Epithelial cell of esophagus (primary cell): ENCODE results near the gene FARS2.

Source experiments
- DNase-seq: peaks from one replicate; pipeline ENCODE4 v3.0.0; 2010; ENCODE audit warnings: low read depth
- H3K4me3 ChIP-seq: 2 replicates; pipeline ENCODE4 v1.5.1; 2011; ENCODE audit warnings: mild to moderate bottlenecking, low read length, control low read depth
- TF ChIP-seq, protein P1 (sequence below): IDR thresholded peaks from 2 replicates; pipeline ENCODE4 v1.5.1; 2011; ENCODE audit warnings: low read depth, mild to moderate bottlenecking, low read length, control low read depth, inconsistent platforms; ENCODE audit not compliant: insufficient read depth; ENCODE audit errors: missing control alignments

Gene FARS2

DNA sequence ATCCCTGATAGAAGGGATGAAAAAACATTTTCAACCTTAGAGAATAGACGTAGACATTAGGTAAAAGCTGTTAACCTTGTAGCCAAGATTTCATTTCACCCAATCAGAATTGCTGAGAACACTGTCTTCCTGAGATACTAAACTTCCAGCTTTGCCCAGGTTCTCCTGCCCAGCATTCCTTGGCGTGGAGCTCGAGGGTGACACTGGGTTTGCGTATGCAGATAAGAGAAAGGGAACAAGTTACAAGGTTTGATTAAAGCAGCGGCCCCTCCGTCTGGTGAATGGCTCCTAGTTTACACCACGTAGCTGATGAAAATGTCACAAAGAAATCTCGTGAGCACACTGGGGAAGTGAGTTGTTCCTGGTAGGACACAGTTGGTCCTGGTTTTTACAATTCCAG is 247.8 kb downstream of the FARS2 start:
- H3K4me3 ChIP-seq, result no peak overlapping the region
- TF ChIP-seq, protein P1, sequence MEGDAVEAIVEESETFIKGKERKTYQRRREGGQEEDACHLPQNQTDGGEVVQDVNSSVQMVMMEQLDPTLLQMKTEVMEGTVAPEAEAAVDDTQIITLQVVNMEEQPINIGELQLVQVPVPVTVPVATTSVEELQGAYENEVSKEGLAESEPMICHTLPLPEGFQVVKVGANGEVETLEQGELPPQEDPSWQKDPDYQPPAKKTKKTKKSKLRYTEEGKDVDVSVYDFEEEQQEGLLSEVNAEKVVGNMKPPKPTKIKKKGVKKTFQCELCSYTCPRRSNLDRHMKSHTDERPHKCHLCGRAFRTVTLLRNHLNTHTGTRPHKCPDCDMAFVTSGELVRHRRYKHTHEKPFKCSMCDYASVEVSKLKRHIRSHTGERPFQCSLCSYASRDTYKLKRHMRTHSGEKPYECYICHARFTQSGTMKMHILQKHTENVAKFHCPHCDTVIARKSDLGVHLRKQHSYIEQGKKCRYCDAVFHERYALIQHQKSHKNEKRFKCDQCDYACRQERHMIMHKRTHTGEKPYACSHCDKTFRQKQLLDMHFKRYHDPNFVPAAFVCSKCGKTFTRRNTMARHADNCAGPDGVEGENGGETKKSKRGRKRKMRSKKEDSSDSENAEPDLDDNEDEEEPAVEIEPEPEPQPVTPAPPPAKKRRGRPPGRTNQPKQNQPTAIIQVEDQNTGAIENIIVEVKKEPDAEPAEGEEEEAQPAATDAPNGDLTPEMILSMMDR, result no peak
- DNase-seq, result no peak

- TF ChIP-seq, protein P1, result no peak
- DNase-seq, result no peak
Measured at GRCh38 chr6:5510331-5511133, 249.2 kb downstream of the FARS2 start.

GRCh38 chr6:5511954-5512353 is 250.6 kb downstream of the FARS2 start:
- TF ChIP-seq, protein P1, result no peak
- no peak overlapping the region for H3K4me3 ChIP-seq
- DNase-seq, result no peak

More at GRCh38 chr6:5510331-5511133, 249.2 kb downstream of the FARS2 start:
- H3K4me3 ChIP-seq, result no peak overlapping the region

- no peak overlapping the region for H3K4me3 ChIP-seq
- DNase-seq, result no peak
- TF ChIP-seq, protein P1, result no peak
Measured at GRCh38 chr6:5512422-5512821, 251.1 kb downstream of the FARS2 start.

- no peak for DNase-seq
- TF ChIP-seq, protein P1, result no peak
- H3K4me3 ChIP-seq, result no peak overlapping the region
Measured at GRCh38 chr6:5513408-5513807, 252.1 kb downstream of the FARS2 start.

- no peak for DNase-seq
- TF ChIP-seq, protein P1, result no peak
- H3K4me3 ChIP-seq, result no peak overlapping the region
Measured at GRCh38 chr6:5514353-5514752, 253.0 kb downstream of the FARS2 start.

DNA sequence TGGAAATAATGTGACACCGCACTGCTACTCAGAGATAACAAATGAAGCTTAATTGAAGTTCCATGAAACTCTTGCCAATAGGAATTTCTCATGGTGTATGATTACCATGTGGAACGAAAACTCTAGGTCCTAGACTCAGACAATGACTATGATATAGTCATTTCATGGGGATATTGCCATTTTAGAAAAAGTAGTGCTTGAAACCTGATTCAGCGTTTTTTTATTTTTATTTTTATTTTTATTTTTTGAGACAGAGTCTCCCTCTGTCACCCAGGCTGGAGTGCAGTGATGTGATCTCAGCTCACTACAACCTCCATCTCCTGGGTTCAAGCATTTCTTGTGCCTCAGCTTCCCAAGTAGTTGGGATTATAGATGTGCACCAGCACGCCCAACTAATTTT is 253.9 kb downstream of the FARS2 start:
- TF ChIP-seq, protein P1, result no peak
- no peak overlapping the region for H3K4me3 ChIP-seq
- no peak for DNase-seq
